Tibial nerve (tissue), 3 donors: Measurements from ENCODE around the gene ACOXL.

Experiments
- CTCF ChIP-seq, 5 experiments: fragments of 200-600 bp in 3 of 5; fragments of 450-650 bp in 2 of 5; sonication (generic) in 3 of 5; IDR thresholded peaks; one replicate each; pipeline ENCODE4 v1.5.1; 2016 to 2019; ENCODE audit warnings: antibody characterized with exemption in 5 of 5, mild to moderate bottlenecking in 3 of 5, moderate library complexity in 2 of 5
- POLR2A ChIP-seq, 2 donors: fragments of 450-650 bp; IDR thresholded peaks; one replicate each; pipeline ENCODE4 v1.6.1; 2017; ENCODE audit warnings: antibody characterized with exemption in 2 of 2, mild to moderate bottlenecking in 2 of 2, moderate library complexity in 2 of 2

DNA sequence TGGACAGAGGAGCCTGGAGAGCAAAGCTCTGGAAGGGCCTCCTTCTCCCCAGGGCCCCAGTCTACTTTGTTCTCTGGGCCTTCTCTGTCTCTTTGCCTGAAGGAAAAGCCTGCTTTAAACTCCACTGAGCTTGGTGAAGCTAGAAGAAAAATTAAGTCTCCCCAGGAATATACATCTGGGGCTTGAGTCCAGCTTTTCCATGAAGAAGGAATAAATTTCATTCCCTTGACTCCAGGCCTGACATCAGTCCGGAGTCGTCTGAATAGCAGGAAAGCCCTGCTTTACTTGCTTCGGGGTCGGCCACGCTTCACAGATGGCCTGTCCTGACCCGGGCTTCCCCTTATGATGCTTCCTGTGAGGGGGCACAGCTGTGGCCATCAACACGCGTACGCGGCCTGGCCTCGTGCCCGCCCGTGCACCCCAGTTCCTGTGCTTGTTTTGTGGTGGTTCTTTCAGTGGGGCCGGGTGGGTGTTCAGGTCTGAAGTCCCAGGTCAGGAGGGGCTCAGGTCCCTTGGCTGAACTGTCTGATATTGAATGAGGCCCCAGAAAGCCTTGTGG is 73.6 kb downstream of the ACOXL start:
- TF ChIP-seq POLR2A (IDR thresholded peaks at IDR 0.05): no peak
- no peak for TF ChIP-seq CTCF (IDR thresholded peaks at IDR 0.05)
